Spinal cord (tissue), 10 donors: ENCODE data around the gene CDC25C. TPM values are rescaled to one million over a fixed set of nuclear protein-coding genes. Genes with fewer than 3 reads are reported as not detected.
A peak's percentile ranks its signal among the peaks of the same experiment; 100 is the strongest.
"Not testable (repeated sequence)": the region's sequence is repeated elsewhere in the genome, so short reads cannot be mapped to it uniquely, and the experiment has no call there.

Experiments used
- DNase-seq, 6 donors: peaks; one replicate each; pipeline versions ENCODE4 v3.0.0 to v3.0.0-alpha.2; 2013 to 2015; ENCODE audit warnings: low spot score in 6 of 6, low read depth in 4 of 6
- H3K27ac ChIP-seq: one replicate; pipeline ENCODE4 v1.5.1; 2013; ENCODE audit warnings: low read depth, low read length, control low read depth
- H3K27me3 ChIP-seq: one replicate; pipeline ENCODE4 v1.6.1; 2013; ENCODE audit warnings: low read length; ENCODE audit not compliant: control insufficient read depth, insufficient read depth
- H3K36me3 ChIP-seq: one replicate; pipeline ENCODE4 v1.6.1; 2013; ENCODE audit warnings: low read length; ENCODE audit not compliant: control insufficient read depth, insufficient read depth
- H3K4me1 ChIP-seq: one replicate; pipeline ENCODE4 v1.6.1; 2013; ENCODE audit warnings: low read length; ENCODE audit not compliant: control insufficient read depth, insufficient read depth
- H3K4me3 ChIP-seq: one replicate; pipeline ENCODE4 v1.5.1; 2013; ENCODE audit warnings: low read depth, low read length, control low read depth
- H3K9me3 ChIP-seq: one replicate; pipeline ENCODE4 v1.6.1; 2013; ENCODE audit warnings: low read length; ENCODE audit not compliant: control insufficient read depth, insufficient read depth
- WGBS: methylation state at CpG from one replicate; pipeline ENCODE4 v1.1.5; 2013; ENCODE audit warnings: missing lambda C conversion rate; ENCODE audit not compliant: insufficient coverage; 5-methylcytosine and 5-hydroxymethylcytosine counted together
- polyA plus RNA-seq, 2 donors: library from polyadenylated mRNA; unstranded; fragments of 120-200 nt; gene quantifications; one replicate each; pipeline ENCODE4 v1.2.1, GENCODE V29; 2013; ENCODE audit not compliant: insufficient read length in 2 of 2
- total RNA-seq, 2 donors: library from RNA; depleted of rRNA in 1 of 2; stranded (reverse); fragments of 120-200 nt in 1 of 2; fragments of >200 nt in 1 of 2; gene quantifications; one replicate each; pipeline versions ENCODE4 v1.2.3 to v1.2.4, GENCODE V29; 2013 to 2014
- donor health status: healthy.

Gene CDC25C
- total and polyA plus RNA-seq, 4 donors = 3.3 to 4.4 (median 3.9) TPM

GRCh38 chr5:138271281-138271680 is 60.3 kb downstream of the CDC25C start:
- no peak for DNase-seq
- Histone ChIP-seq H3K9me3 (no peaks in the 10 kb centered on the region), H3K4me1 (peaks cover 8% of the 10 kb centered on the region), H3K36me3 (no peaks in the 10 kb centered on the region), H3K4me3 (no peak overlapping the region), H3K27ac (no peak overlapping the region), H3K27me3 (peaks cover 4% of the 10 kb centered on the region)
- WGBS = 50% methylated on average over 1 of the region's 5 CpGs

- no peaks in the 10 kb centered on the region for H3K36me3 ChIP-seq
- WGBS = 89% methylated on average over 8 of the region's 8 CpGs
- no peaks in the 10 kb centered on the region for H3K4me1 ChIP-seq
- no peak overlapping the region for H3K4me3 ChIP-seq
- no peaks in the 10 kb centered on the region for H3K9me3 ChIP-seq
- peaks cover under 1% of the 10 kb centered on the region for H3K27me3 ChIP-seq
- no peak for DNase-seq
- H3K27ac ChIP-seq = no peak overlapping the region
Observed at GRCh38 chr5:138264183-138264582, 67.4 kb downstream of the CDC25C start.

DNA sequence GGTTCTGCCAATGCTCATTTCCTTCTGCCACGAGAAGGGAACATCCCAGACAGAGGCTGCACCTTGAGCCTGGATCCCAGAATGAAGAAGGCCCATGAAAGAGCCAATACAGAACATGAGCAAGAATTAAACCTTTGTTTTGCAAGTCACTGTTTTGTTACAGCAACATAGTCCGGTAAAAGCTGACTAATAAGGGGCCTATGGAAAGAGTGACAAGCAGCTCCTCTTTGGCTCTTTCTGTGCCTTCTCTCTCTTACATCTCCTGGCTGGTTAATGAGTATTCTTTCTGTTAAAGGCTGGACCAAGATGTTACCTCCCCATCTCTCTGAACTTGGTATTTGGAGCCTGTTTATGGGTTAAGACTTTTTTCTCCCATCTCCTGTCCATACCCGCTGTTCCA is 68.0 kb downstream of the CDC25C start:
- WGBS = 82% methylated on average over 1 of the region's 3 CpGs
- H3K4me1 ChIP-seq = no peaks in the 10 kb centered on the region
- H3K27ac ChIP-seq = no peak overlapping the region
- no peak for DNase-seq
- no peak overlapping the region for H3K4me3 ChIP-seq
- H3K36me3 ChIP-seq = no peaks in the 10 kb centered on the region
- no peaks in the 10 kb centered on the region for H3K9me3 ChIP-seq
- H3K27me3 ChIP-seq = peaks cover 4% of the 10 kb centered on the region

GRCh38 chr5:138258704-138259292 is 72.8 kb downstream of the CDC25C start:
- H3K4me1 ChIP-seq = no peaks in the 10 kb centered on the region
- no peak for DNase-seq
- no peaks in the 10 kb centered on the region for H3K36me3 ChIP-seq
- H3K4me3 ChIP-seq = no peak overlapping the region
- H3K9me3 ChIP-seq = no peaks in the 10 kb centered on the region
- H3K27ac ChIP-seq = no peak overlapping the region
- 75% methylated on average over 3 of the region's 4 CpGs for WGBS
- peaks cover 6% of the 10 kb centered on the region for H3K27me3 ChIP-seq

- Histone ChIP-seq H3K27ac (no peak overlapping the region), H3K36me3 (no peaks in the 10 kb centered on the region), H3K9me3 (no peaks in the 10 kb centered on the region), H3K4me1 (no peaks in the 10 kb centered on the region), H3K4me3 (no peak overlapping the region), H3K27me3 (peaks cover 6% of the 10 kb centered on the region)
- DNase-seq = no peak
- 45% methylated on average over 26 of the region's 29 CpGs for WGBS
Observed at GRCh38 chr5:138257583-138257982, 74.0 kb downstream of the CDC25C start.

GRCh38 chr5:138252944-138253343 is 78.7 kb downstream of the CDC25C start:
- no peak for DNase-seq
- 100% methylated on average over 2 of the region's 3 CpGs for WGBS
- no peak overlapping the region for H3K4me3 ChIP-seq

DNA sequence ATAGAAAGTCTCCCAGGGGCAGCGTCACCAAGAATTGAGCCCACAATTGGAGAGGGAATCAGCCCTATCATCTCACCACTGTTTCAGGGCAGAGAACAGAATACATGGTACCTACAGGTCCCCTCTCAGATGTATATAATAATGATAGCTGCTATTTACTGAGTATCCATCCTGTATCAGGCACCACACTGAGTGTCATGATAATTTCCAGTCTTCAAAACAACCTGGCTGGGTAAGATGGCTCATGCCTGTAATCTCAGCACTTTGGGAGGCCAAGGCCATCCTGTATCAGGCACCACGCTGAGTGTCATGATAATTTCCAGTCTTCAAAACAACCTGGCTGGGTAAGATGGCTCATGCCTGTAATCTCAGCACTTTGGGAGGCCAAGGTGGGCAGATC is 83.8 kb downstream of the CDC25C start:
- 86% methylated on average over 2 of the region's 2 CpGs for WGBS

More at GRCh38 chr5:138252944-138253343, 78.7 kb downstream of the CDC25C start:
- H3K4me1 ChIP-seq = no peaks in the 10 kb centered on the region
- H3K27me3 ChIP-seq = peaks cover 2% of the 10 kb centered on the region
- no peaks in the 10 kb centered on the region for H3K9me3 ChIP-seq
- no peak overlapping the region for H3K27ac ChIP-seq
- no peaks in the 10 kb centered on the region for H3K36me3 ChIP-seq

GRCh38 chr5:138246822-138247221 is 84.8 kb downstream of the CDC25C start:
- Histone ChIP-seq H3K4me3 (no peak overlapping the region), H3K4me1 (peaks cover 15% of the 10 kb centered on the region), H3K27me3 (peaks cover 2% of the 10 kb centered on the region), H3K9me3 (no peaks in the 10 kb centered on the region), H3K27ac (peak overlapping the region; percentile 64), H3K36me3 (no peaks in the 10 kb centered on the region)
- DNase-seq = no peak
- 100% methylated on average over 1 of the region's 4 CpGs for WGBS

More for the DNA sequence above, 83.8 kb downstream of the CDC25C start:
- not testable (repeated sequence) for H3K4me1 ChIP-seq, H3K9me3 ChIP-seq, H3K36me3 ChIP-seq, H3K27me3 ChIP-seq, DNase-seq, H3K4me3 ChIP-seq, H3K27ac ChIP-seq

GRCh38 chr5:138246334-138246733 is 85.3 kb downstream of the CDC25C start:
- Histone ChIP-seq H3K27me3 (peaks cover 6% of the 10 kb centered on the region), H3K4me3 (no peak overlapping the region), H3K9me3 (no peaks in the 10 kb centered on the region), H3K27ac (peak overlapping the region; percentile 64), H3K36me3 (no peaks in the 10 kb centered on the region), H3K4me1 (peaks cover 20% of the 10 kb centered on the region)
- 74% methylated on average over 4 of the region's 4 CpGs for WGBS
- no peak for DNase-seq

DNA sequence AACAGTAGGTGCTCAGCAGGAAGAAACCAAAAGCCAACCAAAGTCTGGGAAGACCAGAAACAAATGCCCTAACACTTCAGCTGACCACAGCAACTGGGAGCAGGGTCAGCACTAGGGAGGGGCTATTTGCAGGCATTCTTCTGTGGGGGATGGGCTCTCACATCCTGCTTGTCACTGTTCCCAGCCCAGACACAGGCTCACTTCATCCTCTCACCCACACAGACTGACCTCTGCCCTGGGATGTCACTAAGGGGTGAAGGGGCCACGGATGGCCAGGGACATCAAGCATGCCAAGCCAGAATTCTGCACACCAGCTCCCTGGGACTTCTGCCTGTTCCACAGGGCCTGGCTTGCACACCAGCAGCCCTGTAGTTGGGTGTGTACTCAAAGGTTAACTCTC is 85.9 kb downstream of the CDC25C start:
- H3K27me3 ChIP-seq = peaks cover 12% of the 10 kb centered on the region
- peak overlapping the region; percentile 64 for H3K27ac ChIP-seq
- peak in 1 of 6 donors; percentile 31 for DNase-seq
- WGBS = no CpG with 5 or more reads among the region's 1 CpG
- no peak overlapping the region for H3K4me3 ChIP-seq
- H3K36me3 ChIP-seq = no peaks in the 10 kb centered on the region
- peaks cover 21% of the 10 kb centered on the region for H3K4me1 ChIP-seq
- H3K9me3 ChIP-seq = no peaks in the 10 kb centered on the region
